ENCODE results near the gene CRLF1. TPM values are rescaled to one million over a fixed set of nuclear protein-coding genes. Genes with fewer than 3 reads are reported as not detected.

CRLF1 gene
- total and polyA plus RNA-seq, 10 of the 15 experiments (the other 5 are each of a cell fraction or from before 2014, with no cell fraction given): 0.10 to 1.2 (median 0.49) TPM; not detected in 4

DNA sequence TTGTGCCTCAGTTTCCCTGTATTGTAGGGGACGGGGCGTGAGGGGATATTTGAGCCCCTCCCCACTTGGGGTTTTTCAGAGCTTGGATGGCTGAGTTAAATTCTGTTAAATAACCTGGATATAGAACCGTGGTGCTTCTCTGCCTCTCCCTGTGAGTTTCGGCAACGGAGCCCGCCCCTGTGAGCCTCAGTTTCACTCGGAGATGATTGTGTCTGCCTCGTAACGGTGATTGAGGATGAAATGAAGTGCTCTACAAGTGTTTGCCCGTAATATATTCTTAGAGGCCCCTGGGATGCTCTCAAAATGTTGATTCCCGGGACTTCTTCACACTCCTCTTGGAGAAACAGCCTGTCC is 48.4 kb downstream of the CRLF1 start:
- Histone ChIP-seq H3K27me3 (replicated peaks in 1 of 2; ENCODE audit: control insufficient read depth in 2 of 2, insufficient read depth in 2 of 2, low read length in 1 of 2) (no peaks in the 10 kb centered on the region), H3K4me3 (peak overlapping the region; percentile 95), H3K79me2 (ENCODE audit: control insufficient read depth, insufficient read depth, low read length) (peaks cover 32% of the 10 kb centered on the region), H3K4me1 (ENCODE audit: control insufficient read depth, insufficient read depth, low read length) (no peaks in the 10 kb centered on the region), H3K4me2 (ENCODE audit: control insufficient read depth, insufficient read depth) (peak overlapping the region; percentile 82), H3K27ac (ENCODE audit: control insufficient read depth, insufficient read depth) (peak overlapping the region; percentile 60), H3K9me3 (replicated peaks; ENCODE audit: control insufficient read depth, insufficient read depth, low read length) (no peaks in the 10 kb centered on the region), H3K9ac (ENCODE audit: control insufficient read depth, insufficient read depth, low read length) (peak overlapping the region; percentile 89), H4K20me1 (ENCODE audit: control insufficient read depth, insufficient read depth) (no peaks in the 10 kb centered on the region), H3K36me3 (ENCODE audit: control insufficient read depth in 2 of 2, insufficient read depth in 2 of 2, low read length in 1 of 2) (peaks cover 6 to 7% of the 10 kb centered on the region in 2 experiments; a peak in 3 of 4 replicates), H2AFZ (ENCODE audit: control insufficient read depth, low read depth, low read length) (no peak overlapping the region)
- FAIRE-seq (peak; percentile 7), DNase-seq (ENCODE audit: low read depth, low spot score) (no peak), ATAC-seq (peak; percentile 19)
- intact Hi-C loops (cut with micrococcal nuclease; ENCODE audit: unreplicated experiment): no loop called here
- SMC1A ChIA-PET (ENCODE audit: uncharacterized antibody, unreplicated experiment): interaction anchor here (0.8 to 4.8 kb wide), 10 partner anchors 9 to 80 kb away, joined by 3 to 29 read pairs (median 4); partner anchors contain the start of genes ELL, FKBP8, REX1BD and UBA52
- WGBS (ENCODE audit: insufficient coverage, insufficient replicate concordance, low lambda C conversion rate, missing lambda C conversion rate): under 1% methylated on average over 11 of the region's 11 CpGs
- BruUV-seq (replicated peaks): TSS peak; percentile 81
- POLR2A ChIA-PET: interaction anchor here (0.6 to 7.5 kb wide), 15 partner anchors 12 to 361 kb away, joined by 3 to 79 read pairs (median 4); partner anchors contain the start of genes DDX49, ELL, FKBP8 and REX1BD
- RAD21 ChIA-PET (ENCODE audit: unreplicated experiment): interaction anchor here (1.0 to 7.1 kb wide), 10 partner anchors 14 to 361 kb away, joined by 3 to 39 read pairs (median 6); partner anchors contain the start of genes COPE, DDX49, ELL and FKBP8
- in situ Hi-C loops (cut with MboI): no loop called here
- peak; percentile 2; the same call in 1 of the 2 replicates for TF ChIP-seq IKZF1 (conservative IDR thresholded peaks at IDR 0.05)
- 0 out of 2 replicates have a peak, but pooled peaks have one; percentile 13 for TF ChIP-seq SMARCA5 (IDR thresholded peaks at IDR 0.05)
- no peak for TF ChIP-seq ZNF384 (IDR thresholded peaks at IDR 0.05; ENCODE audit: borderline replicate concordance, low read depth, low read length)
- CTCF ChIA-PET: interaction anchor here (0.7 to 5.6 kb wide), 11 partner anchors 11 to 289 kb away, joined by 3 to 35 read pairs (median 5); partner anchors contain the start of genes ELL, FKBP8, REX1BD and UBA52

DNA sequence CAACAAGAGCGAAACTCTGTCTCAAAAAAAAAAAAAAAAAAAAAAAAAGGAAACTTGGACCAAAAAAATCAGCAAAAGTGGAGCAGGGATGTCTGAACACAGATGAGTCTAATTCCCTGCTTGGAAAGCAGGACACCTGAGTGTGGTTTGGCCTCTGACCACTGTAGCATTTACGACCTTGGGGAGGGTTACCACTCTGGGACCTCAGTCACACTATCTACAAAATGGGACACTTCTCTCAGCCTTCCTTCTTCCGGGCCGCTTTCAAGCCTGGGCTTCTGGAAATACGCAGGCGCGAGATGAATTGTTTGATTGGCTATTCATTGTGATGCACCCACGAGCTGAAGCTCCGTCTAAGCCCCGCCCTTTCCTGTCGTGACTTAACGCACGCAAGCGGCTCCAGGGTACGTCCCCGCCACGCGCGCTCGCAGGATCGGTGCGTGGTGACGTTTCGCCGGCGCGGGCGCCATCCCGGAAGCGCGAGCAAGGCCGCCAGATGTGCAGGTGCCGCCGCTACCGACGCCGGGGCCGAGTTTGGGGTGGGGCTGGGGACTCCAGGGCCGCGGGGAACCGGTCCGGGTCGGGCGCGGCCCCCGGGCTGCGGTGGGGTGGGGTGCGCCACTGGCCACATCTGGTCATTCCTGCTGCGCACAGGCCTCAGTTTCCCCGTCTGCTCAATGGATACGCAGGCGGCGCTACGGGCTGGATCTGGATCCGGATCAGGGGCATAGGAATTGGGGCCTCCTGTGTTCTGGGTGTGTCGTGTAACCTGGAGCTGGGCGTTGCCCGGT is 49.0 kb downstream of the CRLF1 start, which contains the start of gene KXD1:
Gene KXD1 (plus strand): TSS at position 460 of the 791 bp plus-strand sequence. CDS start 4,187 bp downstream, outside the sequence.
- Histone ChIP-seq H3K79me2 (ENCODE audit: control insufficient read depth, insufficient read depth, low read length) (peaks cover 32% of the 10 kb centered on the region), H3K9ac (ENCODE audit: control insufficient read depth, insufficient read depth, low read length) (peak within 1 kb of the TSS; percentile 89), H3K4me2 (ENCODE audit: control insufficient read depth, insufficient read depth) (peak within 1 kb of the TSS; percentile 82), H2AFZ (ENCODE audit: control insufficient read depth, low read depth, low read length) (peak within 1 kb of the TSS; percentile 45), H3K27ac (ENCODE audit: control insufficient read depth, insufficient read depth) (peak within 1 kb of the TSS; percentile 85), H3K27me3 (replicated peaks in 1 of 2; ENCODE audit: control insufficient read depth in 2 of 2, insufficient read depth in 2 of 2, low read length in 1 of 2) (no peaks in the 10 kb centered on the region), H4K20me1 (ENCODE audit: control insufficient read depth, insufficient read depth) (no peaks in the 10 kb centered on the region), H3K36me3 (ENCODE audit: control insufficient read depth in 2 of 2, insufficient read depth in 2 of 2, low read length in 1 of 2) (peaks cover 4 to 5% of the 10 kb centered on the region in 2 experiments; a peak in 3 of 4 replicates), H3K4me1 (ENCODE audit: control insufficient read depth, insufficient read depth, low read length) (no peaks in the 10 kb centered on the region), H3K4me3 (peak within 1 kb of the TSS; percentile 95), H3K9me3 (replicated peaks; ENCODE audit: control insufficient read depth, insufficient read depth, low read length) (no peaks in the 10 kb centered on the region)
- ChIA-PET RAD21 (ENCODE audit: unreplicated experiment) (interaction anchor here (0.7 to 7.1 kb wide), 8 partner anchors 13 to 184 kb away, joined by 4 to 39 read pairs (median 8); partner anchors contain the start of genes ELL, FKBP8, REX1BD and UBA52), CTCF (interaction anchor here (0.7 to 5.6 kb wide), 14 partner anchors 11 to 290 kb away, joined by 3 to 35 read pairs (median 5); partner anchors contain the start of genes ELL, FKBP8, REX1BD and UBA52), POLR2A (interaction anchor here (0.6 to 7.5 kb wide), 15 partner anchors 12 to 506 kb away, joined by 3 to 79 read pairs (median 7); partner anchors contain the start of genes ELL, FKBP8, REX1BD and UBA52), SMC1A (ENCODE audit: uncharacterized antibody, unreplicated experiment) (interaction anchor here (1.0 to 4.8 kb wide), 10 partner anchors 10 to 79 kb away, joined by 3 to 29 read pairs (median 4); partner anchors contain the start of genes ELL, FKBP8, REX1BD and UBA52)
- ATAC-seq: peak; percentile 97
- in situ Hi-C loops (cut with MboI): no loop called here
- peak; percentile 98 for DNase-seq (ENCODE audit: low read depth, low spot score)
- 1% methylated on average over 43 of the region's 58 CpGs for WGBS (ENCODE audit: insufficient coverage, insufficient replicate concordance, low lambda C conversion rate, missing lambda C conversion rate)
- BruUV-seq (replicated peaks): TSS peak; percentile 94
- intact Hi-C loops (cut with micrococcal nuclease; ENCODE audit: unreplicated experiment): loop anchor here (1.0 kb wide), 1 partner anchor 35 kb away; the partner anchor contains the start of gene ELL
- FAIRE-seq: peak; percentile 99
- TF ChIP-seq POU2F2 (IDR thresholded peaks at IDR 0.05; ENCODE audit: borderline replicate concordance, low read depth, low read length) (peak; percentile 29; the same call in 2 of the 3 replicates), EP300 (IDR thresholded peaks at IDR 0.05; ENCODE audit: borderline replicate concordance in 1 of 2, control insufficient read depth in 1 of 2, low read depth in 2 of 2, low read length in 2 of 2) (no peak), CBX3 (IDR thresholded peaks at IDR 0.05; ENCODE audit: borderline replicate concordance, low read depth) (no peak), SMAD5 (IDR thresholded peaks at IDR 0.05; ENCODE audit: low read depth) (peak; percentile 59), ZNF622 (IDR thresholded peaks at IDR 0.05) (no peak), EED (IDR thresholded peaks at IDR 0.05; ENCODE audit: low read depth) (no peak)
- TF ChIP-seq, protein P1, sequence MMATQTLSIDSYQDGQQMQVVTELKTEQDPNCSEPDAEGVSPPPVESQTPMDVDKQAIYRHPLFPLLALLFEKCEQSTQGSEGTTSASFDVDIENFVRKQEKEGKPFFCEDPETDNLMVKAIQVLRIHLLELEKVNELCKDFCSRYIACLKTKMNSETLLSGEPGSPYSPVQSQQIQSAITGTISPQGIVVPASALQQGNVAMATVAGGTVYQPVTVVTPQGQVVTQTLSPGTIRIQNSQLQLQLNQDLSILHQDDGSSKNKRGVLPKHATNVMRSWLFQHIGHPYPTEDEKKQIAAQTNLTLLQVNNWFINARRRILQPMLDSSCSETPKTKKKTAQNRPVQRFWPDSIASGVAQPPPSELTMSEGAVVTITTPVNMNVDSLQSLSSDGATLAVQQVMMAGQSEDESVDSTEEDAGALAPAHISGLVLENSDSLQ (IDR thresholded peaks at IDR 0.05): peak; percentile 69
- TF ChIP-seq, protein P2, sequence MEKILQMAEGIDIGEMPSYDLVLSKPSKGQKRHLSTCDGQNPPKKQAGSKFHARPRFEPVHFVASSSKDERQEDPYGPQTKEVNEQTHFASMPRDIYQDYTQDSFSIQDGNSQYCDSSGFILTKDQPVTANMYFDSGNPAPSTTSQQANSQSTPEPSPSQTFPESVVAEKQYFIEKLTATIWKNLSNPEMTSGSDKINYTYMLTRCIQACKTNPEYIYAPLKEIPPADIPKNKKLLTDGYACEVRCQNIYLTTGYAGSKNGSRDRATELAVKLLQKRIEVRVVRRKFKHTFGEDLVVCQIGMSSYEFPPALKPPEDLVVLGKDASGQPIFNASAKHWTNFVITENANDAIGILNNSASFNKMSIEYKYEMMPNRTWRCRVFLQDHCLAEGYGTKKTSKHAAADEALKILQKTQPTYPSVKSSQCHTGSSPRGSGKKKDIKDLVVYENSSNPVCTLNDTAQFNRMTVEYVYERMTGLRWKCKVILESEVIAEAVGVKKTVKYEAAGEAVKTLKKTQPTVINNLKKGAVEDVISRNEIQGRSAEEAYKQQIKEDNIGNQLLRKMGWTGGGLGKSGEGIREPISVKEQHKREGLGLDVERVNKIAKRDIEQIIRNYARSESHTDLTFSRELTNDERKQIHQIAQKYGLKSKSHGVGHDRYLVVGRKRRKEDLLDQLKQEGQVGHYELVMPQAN (conservative IDR thresholded peaks at IDR 0.05): peak; percentile 69
